GM12864 (cell line): ENCODE results near the gene ITGA2B.
"Not testable (repeated sequence)": the region's sequence is repeated elsewhere in the genome, so short reads cannot be mapped to it uniquely, and the experiment has no call there.

Experiments used
- DNase-seq: peaks from one replicate; pipeline ENCODE4 v3.0.0-alpha.2; 2011; ENCODE audit warnings: low read depth
- H3K4me3 ChIP-seq: 2 replicates; pipeline ENCODE4 v1.5.1; 2011; ENCODE audit warnings: mild to moderate bottlenecking, low read depth, low read length, control low read depth
- TF ChIP-seq, protein P1 (sequence below): IDR thresholded peaks from 2 replicates; pipeline ENCODE4 v1.5.1; 2011; ENCODE audit warnings: low read depth, mild to moderate bottlenecking, moderate library complexity, low read length, control low read depth, inconsistent platforms; ENCODE audit errors: missing control alignments

ITGA2B gene

DNA sequence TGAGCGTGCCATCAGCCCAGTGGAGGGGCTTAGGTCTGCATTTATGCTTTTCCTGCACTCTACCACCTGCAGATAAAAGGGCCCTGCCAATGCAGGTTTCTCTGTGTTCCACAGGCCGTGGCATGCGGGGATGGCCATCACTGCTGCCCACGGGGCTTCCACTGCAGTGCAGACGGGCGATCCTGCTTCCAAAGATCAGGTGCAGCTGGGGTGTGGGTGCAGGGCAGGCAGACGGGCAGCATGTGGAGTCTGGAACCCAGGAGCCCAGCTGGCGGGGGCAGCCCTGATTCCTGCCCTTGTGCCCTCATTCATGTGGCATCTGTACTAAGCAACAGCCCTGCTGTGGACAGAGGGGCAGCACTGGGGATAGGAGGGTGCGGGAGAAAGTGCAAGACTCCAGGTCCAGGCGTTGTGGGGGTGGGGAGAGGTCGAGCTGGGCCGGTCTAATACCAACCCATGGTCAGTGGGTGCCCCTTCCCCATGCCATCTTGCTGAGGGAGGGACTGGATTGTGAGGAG lies 39.8 kb downstream of the ITGA2B start:
- TF ChIP-seq, protein P1, sequence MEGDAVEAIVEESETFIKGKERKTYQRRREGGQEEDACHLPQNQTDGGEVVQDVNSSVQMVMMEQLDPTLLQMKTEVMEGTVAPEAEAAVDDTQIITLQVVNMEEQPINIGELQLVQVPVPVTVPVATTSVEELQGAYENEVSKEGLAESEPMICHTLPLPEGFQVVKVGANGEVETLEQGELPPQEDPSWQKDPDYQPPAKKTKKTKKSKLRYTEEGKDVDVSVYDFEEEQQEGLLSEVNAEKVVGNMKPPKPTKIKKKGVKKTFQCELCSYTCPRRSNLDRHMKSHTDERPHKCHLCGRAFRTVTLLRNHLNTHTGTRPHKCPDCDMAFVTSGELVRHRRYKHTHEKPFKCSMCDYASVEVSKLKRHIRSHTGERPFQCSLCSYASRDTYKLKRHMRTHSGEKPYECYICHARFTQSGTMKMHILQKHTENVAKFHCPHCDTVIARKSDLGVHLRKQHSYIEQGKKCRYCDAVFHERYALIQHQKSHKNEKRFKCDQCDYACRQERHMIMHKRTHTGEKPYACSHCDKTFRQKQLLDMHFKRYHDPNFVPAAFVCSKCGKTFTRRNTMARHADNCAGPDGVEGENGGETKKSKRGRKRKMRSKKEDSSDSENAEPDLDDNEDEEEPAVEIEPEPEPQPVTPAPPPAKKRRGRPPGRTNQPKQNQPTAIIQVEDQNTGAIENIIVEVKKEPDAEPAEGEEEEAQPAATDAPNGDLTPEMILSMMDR = no peak
- peak overlapping the region; percentile 15; the same call in 1 of the 2 replicates for H3K4me3 ChIP-seq
- no peak for DNase-seq

DNA sequence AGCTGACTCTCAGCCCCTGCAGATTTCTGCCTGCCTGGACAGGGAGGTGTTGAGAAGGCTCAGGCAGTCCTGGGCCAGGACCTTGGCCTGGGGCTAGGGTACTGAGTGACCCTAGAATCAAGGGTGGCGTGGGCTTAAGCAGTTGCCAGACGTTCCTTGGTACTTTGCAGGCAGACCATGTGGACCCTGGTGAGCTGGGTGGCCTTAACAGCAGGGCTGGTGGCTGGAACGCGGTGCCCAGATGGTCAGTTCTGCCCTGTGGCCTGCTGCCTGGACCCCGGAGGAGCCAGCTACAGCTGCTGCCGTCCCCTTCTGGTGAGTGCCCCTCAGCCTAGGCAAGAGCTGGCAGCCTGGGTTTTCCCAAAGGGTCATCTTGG lies 40.5 kb downstream of the ITGA2B start:
- TF ChIP-seq, protein P1 = no peak
- no peak for DNase-seq
- peak overlapping the region; percentile 15 for H3K4me3 ChIP-seq

DNA sequence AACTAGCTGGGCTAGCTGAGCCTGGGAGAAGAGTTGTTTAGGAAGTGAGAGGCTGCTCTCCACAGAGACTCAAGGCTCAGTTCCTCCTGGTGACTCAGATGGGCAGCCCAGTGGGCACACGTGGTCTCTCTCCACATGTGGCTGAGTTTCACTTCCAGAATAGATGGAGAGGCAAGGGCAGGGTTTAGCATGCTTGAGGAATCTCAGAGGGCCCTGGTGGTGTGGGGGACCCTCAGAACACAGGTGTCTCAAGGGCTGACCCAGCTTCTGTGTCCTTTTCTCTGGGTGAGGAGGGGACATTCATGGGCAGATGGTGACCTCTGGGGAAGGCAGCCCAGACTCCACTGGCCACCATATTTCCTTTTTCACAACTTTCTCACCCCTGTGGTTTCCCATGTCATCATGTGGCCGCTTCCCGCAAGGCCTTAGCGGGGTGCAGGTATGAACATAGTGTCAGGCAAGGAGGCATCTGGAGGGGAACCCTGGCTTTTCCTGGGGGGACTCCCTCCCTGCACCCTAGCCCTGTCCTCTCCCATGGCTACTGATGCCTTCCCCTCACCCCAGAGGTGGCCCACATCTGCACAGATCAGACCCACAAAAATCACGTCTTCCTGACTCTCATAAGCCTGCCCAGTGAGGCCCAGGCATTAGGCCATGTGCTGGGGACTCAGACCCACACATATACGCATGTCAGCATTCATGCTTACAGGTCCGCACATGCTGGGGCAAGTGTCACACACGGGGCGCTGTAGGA lies 41.0 kb downstream of the ITGA2B start:
- TF ChIP-seq, protein P1 = no peak
- DNase-seq = peak; percentile 93
- peak overlapping the region; percentile 15 for H3K4me3 ChIP-seq

DNA sequence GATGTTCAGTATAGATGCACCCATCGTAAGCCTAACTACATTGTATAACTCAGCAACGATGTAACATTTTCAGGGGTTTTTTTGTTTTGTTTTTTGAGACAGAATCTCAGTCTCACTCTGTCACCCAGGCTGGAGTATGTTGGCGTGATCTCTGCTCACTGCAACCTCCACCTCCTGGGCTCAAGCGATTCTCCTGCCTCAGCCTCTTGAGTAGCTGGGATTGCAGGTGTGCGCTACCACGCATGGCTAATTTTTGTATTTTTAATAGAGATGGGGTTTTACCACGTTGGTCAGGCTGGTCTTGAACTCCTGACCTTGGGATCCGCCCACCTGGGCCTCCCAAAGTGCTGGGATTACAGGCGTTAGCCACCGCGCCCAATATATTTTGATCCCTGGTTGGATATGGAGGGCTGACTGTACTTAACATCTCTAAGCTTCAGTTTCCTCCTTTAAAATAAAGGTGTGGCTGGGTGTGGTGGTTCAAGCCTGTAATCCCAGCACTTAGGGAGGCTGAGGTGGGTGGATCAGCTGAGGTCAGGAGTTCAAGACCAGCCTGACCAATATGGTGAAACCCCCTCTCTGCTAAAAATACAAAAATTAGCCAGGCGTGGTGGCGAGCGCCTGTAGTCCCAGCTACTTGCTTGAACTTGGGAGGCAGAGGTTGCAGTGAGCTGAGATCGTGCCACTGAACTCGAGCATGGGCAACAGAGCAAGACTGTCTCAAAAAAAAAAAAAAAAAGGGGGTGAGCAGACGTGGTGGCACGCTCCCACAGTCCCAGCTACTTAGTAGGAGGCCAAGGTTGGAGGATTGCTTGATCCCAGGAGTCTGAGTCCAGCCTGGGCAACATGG lies 42.0 kb downstream of the ITGA2B start:
- not testable (repeated sequence) for DNase-seq
- H3K4me3 ChIP-seq = peak overlapping the region; percentile 64; the same call in 1 of the 2 replicates

DNA sequence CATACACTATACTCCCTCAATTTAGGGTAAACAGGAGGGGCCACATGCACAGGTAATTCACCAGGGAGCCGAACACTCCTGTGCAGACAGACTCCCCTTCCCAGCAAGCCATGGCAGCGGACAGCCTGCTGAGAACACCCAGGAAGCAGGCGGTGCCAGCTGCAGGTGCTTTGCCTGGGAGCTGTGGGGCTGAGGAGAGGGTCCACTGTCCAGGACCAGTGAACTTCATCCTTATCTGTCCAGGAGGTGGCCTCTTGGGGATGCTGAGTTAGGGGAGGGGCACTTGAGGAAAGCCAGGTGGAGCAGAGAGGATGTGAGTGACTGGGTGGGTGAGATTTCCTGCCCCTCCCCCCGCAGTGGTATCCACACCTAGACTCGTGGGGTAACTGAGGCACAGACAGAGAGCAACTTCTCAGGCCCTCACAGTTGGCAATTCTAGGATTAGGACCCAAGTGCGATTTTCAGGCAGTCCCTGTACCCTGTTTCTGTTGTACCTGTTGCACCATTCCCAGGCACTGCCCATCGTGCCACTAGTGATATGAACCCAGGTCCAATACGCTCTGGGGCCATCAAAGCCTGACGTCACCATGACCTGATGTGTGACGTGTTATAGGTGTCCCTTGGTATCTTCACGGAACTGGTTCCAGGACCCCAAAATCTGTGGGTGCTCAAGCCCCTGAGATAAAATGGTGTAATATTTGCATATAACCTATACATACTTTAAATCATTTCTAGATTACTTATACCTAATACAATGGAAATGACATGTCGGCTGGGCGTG lies 43.2 kb downstream of the ITGA2B start:
- peak overlapping the region; percentile 64 for H3K4me3 ChIP-seq
- TF ChIP-seq, protein P1 = no peak
- no peak for DNase-seq

DNA sequence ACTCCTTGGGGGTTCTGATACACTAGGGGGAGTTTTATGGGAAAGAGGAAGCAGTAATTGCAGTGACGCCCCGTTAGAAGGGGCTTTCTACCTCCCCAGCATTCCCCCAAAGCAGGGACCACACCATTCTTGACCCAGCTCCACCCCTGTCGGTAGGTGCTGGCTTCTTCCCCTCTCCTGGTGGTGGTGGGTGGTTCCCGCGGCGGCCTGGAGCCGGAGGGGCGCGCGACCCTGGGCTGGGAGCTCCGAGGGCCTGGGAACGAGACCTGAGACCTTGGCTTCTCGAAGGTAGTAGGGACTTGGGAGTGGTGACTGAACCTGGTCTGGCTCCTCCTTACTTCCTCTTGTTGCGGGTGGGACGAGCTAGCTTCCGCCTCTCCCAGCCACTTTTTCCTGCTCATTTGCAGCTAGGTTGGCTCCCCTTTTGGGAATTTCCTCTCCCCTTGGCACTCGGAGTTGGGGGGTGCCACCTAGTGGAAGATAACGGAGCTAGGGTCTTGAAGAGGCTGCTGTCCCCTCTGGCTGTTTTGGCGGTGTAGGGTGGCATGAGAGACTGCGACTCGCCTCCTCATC lies 43.9 kb downstream of the ITGA2B start:
- DNase-seq = no peak
- TF ChIP-seq, protein P1 = peak; percentile 85
- peak overlapping the region; percentile 64 for H3K4me3 ChIP-seq
